Neural cell (in vitro differentiated cells): Measurements from ENCODE around the gene DHRS12.

Experiments
- CTCF ChIP-seq: fragments of 450-650 bp; IDR thresholded peaks from 2 replicates; pipeline ENCODE4 v1.5.1; 2014; ENCODE audit warnings: antibody characterized with exemption, mild to moderate bottlenecking, moderate library complexity; ENCODE audit not compliant: poor library complexity, severe bottlenecking
- EZH2 ChIP-seq: fragments of 200-600, 300-800 bp; shearing (Covaris generic), sonication (generic); IDR thresholded peaks from 2 replicates; pipeline ENCODE4 v1.6.1; 2014; ENCODE audit warnings: antibody characterized with exemption, low read length, borderline replicate concordance, mild to moderate bottlenecking; ENCODE audit not compliant: insufficient read depth, poor library complexity, severe bottlenecking
- MXI1 ChIP-seq: fragments of 450-650 bp; conservative IDR thresholded peaks from 2 replicates; pipeline ENCODE4 v1.6.1; 2014; ENCODE audit warnings: antibody characterized with exemption, mild to moderate bottlenecking; ENCODE audit not compliant: poor library complexity, severe bottlenecking
- POLR2AphosphoS5 ChIP-seq: IDR thresholded peaks from 2 replicates; pipeline ENCODE4 v1.6.1; 2012
- RAD21 ChIP-seq: fragments of 450-650 bp; conservative IDR thresholded peaks from 2 replicates; pipeline ENCODE4 v1.6.1; 2014; ENCODE audit warnings: antibody characterized with exemption, mild to moderate bottlenecking, moderate library complexity
- REST ChIP-seq: IDR thresholded peaks from 2 replicates; pipeline ENCODE4 v1.6.1; 2012; ENCODE audit warnings: borderline replicate concordance
- SMC3 ChIP-seq: fragments of 450-650 bp; conservative IDR thresholded peaks from 2 replicates; pipeline ENCODE4 v1.6.1; 2014; ENCODE audit warnings: antibody characterized with exemption, mild to moderate bottlenecking, moderate library complexity; ENCODE audit not compliant: poor library complexity
- TAF1 ChIP-seq: IDR thresholded peaks from 2 replicates; pipeline ENCODE4 v1.6.1; 2012; ENCODE audit warnings: low read depth

GRCh38 chr13:51756651-51757050 lies 47.3 kb downstream of the DHRS12 start:
- TF ChIP-seq CTCF (no peak), POLR2AphosphoS5 (no peak), EZH2 (no peak), MXI1 (no peak), TAF1 (no peak), RAD21 (no peak), REST (no peak), SMC3 (no peak)
